Measurements from ENCODE around the gene CNIH3.

CNIH3 gene

GRCh38 chr1:224616756-224617409, 766 bp downstream of the CNIH3 start:
- DNase-seq (ENCODE audit: low spot score), result peak; percentile 44

DNA sequence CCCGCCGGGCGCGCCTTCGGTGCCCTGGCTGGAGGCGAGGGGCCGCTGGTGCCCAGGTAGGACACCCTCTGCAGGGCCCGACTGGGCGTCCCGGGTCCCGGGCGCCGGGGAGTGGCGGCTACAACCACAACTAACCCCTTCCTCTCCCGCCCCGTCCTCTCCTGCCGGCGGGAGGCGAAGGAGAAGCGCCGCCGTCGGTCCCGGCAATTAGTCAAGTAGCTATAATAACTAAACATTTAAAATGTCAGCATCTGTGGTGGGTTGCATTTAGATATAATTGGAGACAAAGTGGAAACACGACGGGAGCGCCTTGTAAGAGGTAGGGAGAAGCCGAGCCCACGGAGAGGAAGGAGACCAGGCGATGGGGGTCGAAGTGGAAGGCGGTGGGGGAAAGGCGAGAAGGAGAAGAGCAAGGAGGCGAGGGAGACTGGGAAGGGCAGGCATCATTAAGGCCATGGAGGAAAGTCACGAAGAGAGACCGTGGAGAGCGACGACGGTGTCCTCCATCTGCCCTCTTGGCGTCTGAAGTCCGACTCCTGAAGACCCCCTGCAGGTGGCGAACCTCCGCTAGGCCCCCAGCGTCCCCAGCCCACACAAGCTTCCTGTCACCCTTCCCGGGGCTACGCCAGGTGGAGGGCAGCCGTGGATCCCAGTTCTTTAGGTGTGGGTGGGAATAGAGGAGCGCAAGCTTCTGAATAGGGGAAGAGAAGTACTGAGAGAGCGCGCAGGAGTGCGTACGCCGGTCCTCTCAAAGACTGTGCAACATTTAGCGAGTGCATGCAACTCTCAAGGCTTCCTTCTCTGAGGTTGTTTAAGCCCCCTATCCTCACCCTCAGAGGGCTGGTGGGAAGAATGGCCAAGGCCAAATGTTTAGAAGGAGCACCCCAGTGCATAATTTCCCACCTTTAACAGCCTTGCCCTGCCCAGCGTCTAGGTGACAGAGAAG, 1.6 kb downstream of the CNIH3 start:
- DNase-seq (ENCODE audit: low spot score), result peak; percentile 45

DNA sequence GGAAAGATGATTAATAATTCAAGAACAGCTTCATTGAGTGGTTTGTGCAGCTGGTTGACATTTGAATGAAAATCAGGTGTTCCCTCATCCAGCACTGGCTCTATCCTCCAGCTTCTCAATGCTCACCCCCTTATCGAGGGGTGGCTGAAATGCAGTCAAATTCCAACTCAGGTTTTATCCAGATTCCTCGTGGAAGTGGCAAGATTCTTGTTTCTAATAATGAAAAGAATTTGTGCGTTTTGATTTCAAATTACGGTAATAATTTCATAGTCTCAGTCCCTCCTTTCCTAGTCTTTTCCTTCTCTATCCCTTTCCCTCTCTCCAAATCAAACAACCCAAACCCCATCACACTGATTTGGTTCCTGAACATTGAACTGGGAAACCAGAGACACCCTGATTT, 3.1 kb downstream of the CNIH3 start:
- DNase-seq (ENCODE audit: low spot score), result peak; percentile 13

- peak; percentile 8 for DNase-seq (ENCODE audit: low spot score)
Measured at GRCh38 chr1:224620105-224620504, 4.0 kb downstream of the CNIH3 start.

GRCh38 chr1:224621813-224622682, 5.9 kb downstream of the CNIH3 start:
- DNase-seq (ENCODE audit: low spot score), result no peak

DNA sequence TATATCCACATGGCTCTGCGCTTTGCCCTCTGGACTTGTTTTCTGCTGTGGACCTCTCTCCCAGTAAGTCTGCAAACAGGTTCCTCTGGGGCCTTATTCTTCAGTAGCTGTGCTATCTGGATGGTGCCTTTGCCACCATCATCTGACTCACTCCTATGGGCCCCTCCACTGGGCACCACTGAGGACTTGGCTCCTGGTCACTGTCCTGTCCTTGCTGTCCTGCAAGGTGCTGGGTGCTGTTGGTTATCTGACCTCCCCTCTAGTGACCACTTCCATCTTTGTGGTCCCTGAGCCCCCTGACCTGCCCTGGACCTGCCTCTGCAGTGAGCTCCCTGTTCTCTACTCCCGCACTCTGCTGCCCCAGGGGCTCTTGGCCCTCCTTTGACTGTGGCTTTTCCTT, 6.7 kb downstream of the CNIH3 start:
- no peak for DNase-seq (ENCODE audit: low spot score)

GRCh38 chr1:224623310-224623714, 7.2 kb downstream of the CNIH3 start:
- DNase-seq (ENCODE audit: low spot score), result no peak

DNA sequence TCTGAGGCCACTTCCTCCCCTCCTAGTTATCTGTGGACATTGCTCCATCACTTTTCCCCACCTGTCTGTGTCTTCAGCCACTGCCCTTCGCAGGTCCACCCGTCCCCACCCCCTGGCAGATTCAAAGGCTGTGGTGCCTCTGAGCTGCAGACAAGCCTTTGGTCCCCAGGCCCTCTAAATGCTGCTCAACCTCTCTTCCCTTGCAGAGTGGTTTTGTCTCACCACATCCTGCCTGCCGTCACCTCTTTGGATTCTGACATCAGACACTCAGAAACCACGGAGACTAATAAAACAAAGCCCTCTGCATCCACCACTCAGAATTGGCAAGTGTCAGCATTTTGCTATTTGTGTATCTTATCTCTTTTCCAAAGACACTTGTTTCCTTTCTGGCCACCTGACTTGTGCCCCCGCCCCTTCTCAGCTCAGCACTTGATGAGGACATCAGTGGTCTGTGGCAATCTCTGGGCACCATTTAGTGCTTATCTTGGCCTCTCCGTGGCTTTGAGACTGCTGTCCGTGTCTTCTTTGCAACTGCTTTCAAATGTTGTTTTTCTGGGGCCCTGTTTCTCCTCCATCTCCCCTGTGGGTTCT, 7.7 kb downstream of the CNIH3 start:
- no peak for DNase-seq (ENCODE audit: low spot score)

- no peak for DNase-seq (ENCODE audit: low spot score)
Measured at GRCh38 chr1:224624432-224624831, 8.3 kb downstream of the CNIH3 start.

- no peak for DNase-seq (ENCODE audit: low spot score)
Measured at GRCh38 chr1:224626042-224626441, 9.9 kb downstream of the CNIH3 start.

- no peak for DNase-seq (ENCODE audit: low spot score)
Measured at GRCh38 chr1:224629965-224630364, 13.8 kb downstream of the CNIH3 start.

DNA sequence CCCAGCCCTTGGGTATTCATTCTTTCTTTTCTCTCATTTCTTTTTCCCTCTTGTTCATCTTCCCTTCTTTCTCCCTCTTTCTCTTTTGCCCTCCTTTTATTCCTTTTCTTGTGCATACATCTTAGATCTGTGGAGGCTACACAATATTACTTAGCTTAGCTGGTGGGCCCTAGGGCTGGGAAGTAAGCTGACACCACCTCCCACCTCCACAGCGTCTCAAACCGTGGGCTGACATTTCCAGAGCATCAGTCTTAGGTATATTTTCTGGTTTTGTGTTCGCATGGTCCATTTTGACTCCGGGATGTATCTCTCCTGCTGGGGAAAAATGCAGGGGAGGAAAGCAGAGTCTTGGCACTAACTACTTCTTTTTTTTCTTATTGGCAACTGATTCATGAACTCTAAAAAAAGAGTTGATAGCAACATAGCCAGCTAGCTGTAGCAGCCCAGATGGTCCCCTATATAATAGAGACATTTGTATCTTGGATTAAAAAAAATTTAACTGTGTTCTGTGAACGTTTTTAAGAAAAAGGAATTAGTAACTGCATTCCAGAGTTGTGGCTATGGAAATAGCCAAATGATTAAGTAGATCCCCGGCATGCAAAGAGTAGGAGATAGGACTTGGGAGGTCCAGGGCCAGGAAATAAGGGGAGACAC, 15.5 kb downstream of the CNIH3 start:
- no peak for DNase-seq (ENCODE audit: low spot score)

DNA sequence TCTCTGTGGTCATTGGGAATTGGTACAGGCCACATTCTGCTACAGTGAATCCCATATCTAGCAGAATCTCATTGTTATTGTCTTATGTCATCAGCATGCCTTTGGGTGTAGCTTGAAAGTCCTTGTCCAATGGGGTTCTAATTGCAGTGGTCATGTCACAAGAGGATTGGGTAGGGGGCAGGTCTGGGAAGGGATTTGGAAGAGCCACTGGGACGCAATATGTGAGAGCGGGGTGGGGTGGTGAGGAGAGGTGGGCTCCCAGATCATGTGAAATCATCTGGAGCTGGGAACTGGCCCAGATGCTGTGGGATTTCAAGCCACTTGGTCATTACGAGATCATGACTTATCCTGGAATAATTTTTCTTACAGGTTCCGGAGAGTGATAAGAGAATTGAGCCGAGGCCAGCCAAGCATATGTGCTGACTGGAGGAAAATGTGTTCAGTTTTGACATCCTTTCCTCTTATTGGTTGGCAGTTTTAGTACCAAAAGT, 16.3 kb downstream of the CNIH3 start:
- DNase-seq (ENCODE audit: low spot score), result no peak

GRCh38 chr1:224632921-224633321, 16.8 kb downstream of the CNIH3 start:
- no peak for DNase-seq (ENCODE audit: low spot score)

DNA sequence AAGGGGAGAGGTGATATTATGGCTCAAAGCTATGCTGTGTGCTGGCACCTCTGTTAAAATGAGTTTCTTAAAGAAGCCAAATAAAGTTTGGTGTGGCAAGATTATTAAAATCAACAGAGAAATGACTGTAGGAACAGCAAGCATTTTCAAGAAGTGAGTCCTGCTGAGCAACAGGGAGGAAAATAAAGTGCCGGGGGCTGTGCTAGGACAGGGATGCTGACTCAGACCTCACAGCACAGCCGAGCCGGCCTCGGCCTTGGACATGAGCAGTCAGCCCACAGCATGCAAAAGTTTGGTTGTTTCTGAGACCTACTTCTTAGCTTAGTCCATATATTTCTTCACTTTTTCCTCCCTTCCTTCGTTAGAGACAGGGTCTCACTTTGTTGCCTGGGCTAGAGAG, 19.2 kb downstream of the CNIH3 start:
- DNase-seq (ENCODE audit: low spot score), result no peak

- no peak for DNase-seq (ENCODE audit: low spot score)
Measured at GRCh38 chr1:224637515-224637914, 21.4 kb downstream of the CNIH3 start.

- DNase-seq (ENCODE audit: low spot score), result no peak
Measured at GRCh38 chr1:224637936-224638335, 21.8 kb downstream of the CNIH3 start.

- no peak for DNase-seq (ENCODE audit: low spot score)
Measured at GRCh38 chr1:224639426-224639975, 23.4 kb downstream of the CNIH3 start.

DNA sequence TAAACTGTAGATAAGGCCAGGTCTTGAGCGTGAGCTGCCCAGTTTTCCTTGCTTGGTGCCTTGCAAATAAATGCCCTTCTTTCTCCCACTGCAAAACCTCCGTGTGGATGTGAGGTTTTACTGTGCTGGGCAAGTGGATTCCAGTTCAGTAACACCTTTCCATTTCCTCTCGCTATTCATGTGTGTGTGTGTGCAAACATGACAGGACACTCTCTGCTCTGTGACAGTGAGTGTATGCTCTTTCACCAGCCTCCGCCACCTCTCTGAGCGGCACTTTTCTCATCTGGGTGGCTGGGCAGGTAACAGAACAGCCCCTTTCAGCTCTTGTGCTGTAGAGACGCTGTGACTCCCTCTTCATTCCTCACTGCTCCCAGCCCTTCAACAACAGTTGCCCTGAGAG, 23.9 kb downstream of the CNIH3 start:
- no peak for DNase-seq (ENCODE audit: low spot score)

DNA sequence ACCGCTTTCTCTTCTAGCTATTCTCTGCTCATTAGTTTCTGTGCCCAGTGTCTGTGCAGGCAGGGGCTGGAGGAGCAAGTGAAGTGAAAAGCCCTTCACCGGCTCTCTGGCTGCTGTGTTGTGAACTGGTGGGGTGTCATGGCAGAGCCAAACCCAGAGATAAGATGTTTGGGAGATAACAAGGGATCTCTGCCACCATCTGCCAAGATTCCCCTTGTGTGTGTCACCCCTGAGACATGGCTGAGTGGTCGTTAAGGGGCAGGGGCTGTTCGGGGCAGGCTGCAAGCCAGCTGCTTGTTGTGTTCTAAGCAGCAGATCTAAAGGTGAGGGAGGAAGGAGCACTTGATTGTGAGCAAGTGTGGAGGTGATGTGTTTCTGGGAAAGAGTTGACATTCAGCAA, 24.5 kb downstream of the CNIH3 start:
- DNase-seq (ENCODE audit: low spot score), result no peak

- DNase-seq (ENCODE audit: low spot score), result peak; percentile 60
Measured at GRCh38 chr1:224641030-224641429, 24.9 kb downstream of the CNIH3 start.
